WTC11 (cell line): ENCODE measurements around the gene TSHZ3. TPM values are rescaled to one million over a fixed set of nuclear protein-coding genes. Genes with fewer than 3 reads are reported as not detected.

Experiments
- ATAC-seq: fragments of 200-7000 bp; cut with Tn5 transposase; 2 replicates; pipeline ENCODE4 v1.10.0; 2021; ENCODE audit warnings: mild to moderate bottlenecking, moderate library complexity
- CTCF ChIA-PET: fragments of 300-600 bp; sonication (Branson Sonifier 250); formaldehyde crosslinking; loops from one replicate; lab custom pipeline; 2021; ENCODE audit warnings: antibody characterized with exemption; lab: Charles Lee
- POLR2A ChIA-PET: fragments of 350-600 bp; sonication (Branson Sonifier 250); formaldehyde crosslinking; loops from one replicate; lab custom pipeline; 2021; ENCODE audit warnings: antibody characterized with exemption; lab: Charles Lee
- DNase-seq: peaks from one replicate; pipeline ENCODE4 v3.0.0; 2021; ENCODE audit warnings: low spot score
- H3K27ac Mint-ChIP-seq: 2 replicates; pipeline ENCODE4 v1.8.0; 2021; ENCODE audit warnings: mixed read lengths
- H3K27me3 Mint-ChIP-seq: 2 replicates; pipeline ENCODE4 v1.8.0; 2021; ENCODE audit warnings: low read depth, mild to moderate bottlenecking, moderate library complexity, mixed read lengths
- H3K36me3 Mint-ChIP-seq: 2 replicates; pipeline ENCODE4 v1.8.0; 2021; ENCODE audit warnings: mixed read lengths
- H3K4me1 Mint-ChIP-seq: 2 replicates; pipeline ENCODE4 v1.8.0; 2022; ENCODE audit warnings: mixed read lengths
- H3K4me3 Mint-ChIP-seq: 2 replicates; pipeline ENCODE4 v1.8.0; 2021; ENCODE audit warnings: mild to moderate bottlenecking, moderate library complexity, mixed read lengths
- H3K9me3 Mint-ChIP-seq: 2 replicates; pipeline ENCODE4 v1.8.0; 2021; ENCODE audit warnings: mixed read lengths
- EMX1 ChIP-seq: fragments of 250-450 bp; sonication (Bioruptor Pico); IDR thresholded peaks from 2 replicates; pipeline ENCODE4 v1.8.0; 2021; ENCODE audit warnings: mild to moderate bottlenecking
- FOXJ3 ChIP-seq: sonication (generic); formaldehyde crosslinking; IDR thresholded peaks from 2 replicates; pipeline ENCODE4 v1.9.0; 2021; ENCODE audit warnings: missing genetic modification reagents, mild to moderate bottlenecking, borderline replicate concordance
- FOXK1 ChIP-seq: sonication (generic); formaldehyde crosslinking; IDR thresholded peaks from 2 replicates; pipeline ENCODE4 v1.8.0; 2022; ENCODE audit warnings: mild to moderate bottlenecking, moderate library complexity, missing genetic modification reagents
- FOXP1 ChIP-seq: sonication (generic); formaldehyde crosslinking; IDR thresholded peaks from 2 replicates; pipeline ENCODE4 v1.8.0; 2022; ENCODE audit warnings: missing genetic modification reagents, mild to moderate bottlenecking, moderate library complexity, borderline replicate concordance
- JAZF1 ChIP-seq: fragments of 250-450 bp; sonication (Bioruptor Pico); IDR thresholded peaks from 2 replicates; pipeline ENCODE4 v1.9.0; 2021; ENCODE audit warnings: moderate library complexity, mild to moderate bottlenecking, inconsistent platforms
- MYBL2 ChIP-seq: sonication (generic); formaldehyde crosslinking; IDR thresholded peaks from 2 replicates; pipeline ENCODE4 v1.8.1; 2023; ENCODE audit warnings: mild to moderate bottlenecking, moderate library complexity, missing genetic modification reagents
- NFATC4 ChIP-seq: fragments of 250-450 bp; sonication (Bioruptor Pico); IDR thresholded peaks from 2 replicates; pipeline ENCODE4 v1.9.0; 2021; ENCODE audit warnings: mild to moderate bottlenecking
- NR1H2 ChIP-seq: sonication (generic); formaldehyde crosslinking; IDR thresholded peaks from 2 replicates; pipeline ENCODE4 v1.9.0; 2021; ENCODE audit warnings: mild to moderate bottlenecking, moderate library complexity, missing genetic modification reagents
- RELA ChIP-seq: sonication (generic); formaldehyde crosslinking; IDR thresholded peaks from 2 replicates; pipeline ENCODE4 v1.8.1; 2022; ENCODE audit warnings: missing genetic modification reagents, mild to moderate bottlenecking, borderline replicate concordance
- RORB ChIP-seq: fragments of 250-450 bp; sonication (Bioruptor Pico); IDR thresholded peaks from 2 replicates; pipeline ENCODE4 v1.9.0; 2021; ENCODE audit warnings: mild to moderate bottlenecking
- TEAD1 ChIP-seq: sonication (generic); formaldehyde crosslinking; IDR thresholded peaks from 2 replicates; pipeline ENCODE4 v1.8.0; 2022; ENCODE audit warnings: mild to moderate bottlenecking, missing genetic modification reagents
- TEAD4 ChIP-seq: sonication (generic); formaldehyde crosslinking; IDR thresholded peaks from 2 replicates; pipeline ENCODE4 v1.8.0; 2022; ENCODE audit warnings: mild to moderate bottlenecking, missing genetic modification reagents
- ZNF138 ChIP-seq: sonication (generic); formaldehyde crosslinking; conservative IDR thresholded peaks from 2 replicates; pipeline ENCODE4 v1.8.1; 2022; ENCODE audit warnings: mild to moderate bottlenecking, moderate library complexity, missing genetic modification reagents
- ZNF232 ChIP-seq: sonication (generic); formaldehyde crosslinking; IDR thresholded peaks from 2 replicates; pipeline ENCODE4 v1.8.0; 2022; ENCODE audit warnings: mild to moderate bottlenecking, missing genetic modification reagents
- ZNF317 ChIP-seq: sonication (generic); formaldehyde crosslinking; IDR thresholded peaks from 2 replicates; pipeline ENCODE4 v1.8.1; 2023; ENCODE audit warnings: low read depth, mild to moderate bottlenecking, moderate library complexity, missing genetic modification reagents, borderline replicate concordance
- ZNF396 ChIP-seq: fragments of 250-450 bp; sonication (Bioruptor Pico); IDR thresholded peaks from 2 replicates; pipeline ENCODE4 v1.8.0; 2021; ENCODE audit warnings: mild to moderate bottlenecking, moderate library complexity, borderline replicate concordance
- ZNF416 ChIP-seq: fragments of 250-450 bp; sonication (Bioruptor Pico); IDR thresholded peaks from 2 replicates; pipeline ENCODE4 v1.9.0; 2021; ENCODE audit warnings: mild to moderate bottlenecking, inconsistent platforms
- total RNA-seq: library from RNA; stranded (reverse); gene quantifications from 3 replicates; pipeline ENCODE4 v1.2.3, GENCODE V29; 2021
- TF ChIP-seq, protein P1 (sequence below): sonication (generic); formaldehyde crosslinking; IDR thresholded peaks from 2 replicates; pipeline ENCODE4 v1.8.1; 2022; ENCODE audit warnings: missing genetic modification reagents, borderline replicate concordance
- TF ChIP-seq, protein P2 (sequence below): fragments of 250-450 bp; sonication (Bioruptor Pico); IDR thresholded peaks from 2 replicates; pipeline ENCODE4 v1.9.0; 2021; ENCODE audit warnings: mild to moderate bottlenecking
- TF ChIP-seq, protein P3 (sequence below): sonication (generic); formaldehyde crosslinking; IDR thresholded peaks from 2 replicates; pipeline ENCODE4 v1.8.0; 2022; ENCODE audit warnings: mild to moderate bottlenecking, missing genetic modification reagents
- TF ChIP-seq, protein P4 (sequence below): sonication (generic); formaldehyde crosslinking; IDR thresholded peaks from 2 replicates; pipeline ENCODE4 v1.8.1; 2022; ENCODE audit warnings: mild to moderate bottlenecking, moderate library complexity, missing genetic modification reagents
- TF ChIP-seq, protein P5 (sequence below): sonication (generic); formaldehyde crosslinking; IDR thresholded peaks from 2 replicates; pipeline ENCODE4 v1.8.0; 2022; ENCODE audit warnings: mild to moderate bottlenecking, missing genetic modification reagents
- TF ChIP-seq, protein P6 (sequence below): fragments of 250-450 bp; sonication (Bioruptor Pico); IDR thresholded peaks from 2 replicates; pipeline ENCODE4 v1.8.0; 2021; ENCODE audit warnings: mild to moderate bottlenecking

Gene TSHZ3
- total RNA-seq, 1 experiment from 2014 or later, result 21.4 TPM

DNA sequence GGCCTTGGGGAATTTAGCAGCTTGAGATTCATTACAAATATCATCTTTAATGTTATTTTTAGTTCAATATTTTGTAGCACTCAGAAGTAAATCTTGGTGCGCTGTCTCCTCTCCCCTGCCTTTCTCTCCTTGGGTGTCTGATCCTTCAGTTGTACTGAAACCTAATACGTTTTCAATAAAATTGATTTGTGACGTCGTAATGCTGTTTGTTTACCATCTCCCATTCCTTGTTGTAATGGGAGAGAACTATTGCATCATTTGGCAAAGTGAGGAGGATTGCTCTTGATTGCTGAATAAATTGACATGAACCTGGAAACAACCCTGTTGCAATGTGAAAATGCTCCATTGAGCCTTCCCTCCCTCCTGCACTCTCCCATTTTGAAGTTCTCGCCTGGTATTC, 43.2 kb upstream of the TSHZ3 start:
- H3K36me3 Mint-ChIP-seq, result no peaks in the 10 kb centered on the region
- TF ChIP-seq, protein P1, sequence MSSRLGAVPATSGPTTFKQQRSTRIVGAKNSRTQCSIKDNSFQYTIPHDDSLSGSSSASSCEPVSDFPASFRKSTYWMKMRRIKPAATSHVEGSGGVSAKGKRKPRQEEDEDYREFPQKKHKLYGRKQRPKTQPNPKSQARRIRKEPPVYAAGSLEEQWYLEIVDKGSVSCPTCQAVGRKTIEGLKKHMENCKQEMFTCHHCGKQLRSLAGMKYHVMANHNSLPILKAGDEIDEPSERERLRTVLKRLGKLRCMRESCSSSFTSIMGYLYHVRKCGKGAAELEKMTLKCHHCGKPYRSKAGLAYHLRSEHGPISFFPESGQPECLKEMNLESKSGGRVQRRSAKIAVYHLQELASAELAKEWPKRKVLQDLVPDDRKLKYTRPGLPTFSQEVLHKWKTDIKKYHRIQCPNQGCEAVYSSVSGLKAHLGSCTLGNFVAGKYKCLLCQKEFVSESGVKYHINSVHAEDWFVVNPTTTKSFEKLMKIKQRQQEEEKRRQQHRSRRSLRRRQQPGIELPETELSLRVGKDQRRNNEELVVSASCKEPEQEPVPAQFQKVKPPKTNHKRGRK, result no peak
- no peak for TF ChIP-seq JAZF1 (CRISPR knock-in tag)
- no peak for TF ChIP-seq RORB (CRISPR knock-in tag)
- TF ChIP-seq, protein P2, sequence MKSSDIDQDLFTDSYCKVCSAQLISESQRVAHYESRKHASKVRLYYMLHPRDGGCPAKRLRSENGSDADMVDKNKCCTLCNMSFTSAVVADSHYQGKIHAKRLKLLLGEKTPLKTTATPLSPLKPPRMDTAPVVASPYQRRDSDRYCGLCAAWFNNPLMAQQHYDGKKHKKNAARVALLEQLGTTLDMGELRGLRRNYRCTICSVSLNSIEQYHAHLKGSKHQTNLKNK (CRISPR knock-in tag), result no peak
- no peak for TF ChIP-seq ZNF317 (CRISPR knock-in tag)
- TF ChIP-seq, protein P3, sequence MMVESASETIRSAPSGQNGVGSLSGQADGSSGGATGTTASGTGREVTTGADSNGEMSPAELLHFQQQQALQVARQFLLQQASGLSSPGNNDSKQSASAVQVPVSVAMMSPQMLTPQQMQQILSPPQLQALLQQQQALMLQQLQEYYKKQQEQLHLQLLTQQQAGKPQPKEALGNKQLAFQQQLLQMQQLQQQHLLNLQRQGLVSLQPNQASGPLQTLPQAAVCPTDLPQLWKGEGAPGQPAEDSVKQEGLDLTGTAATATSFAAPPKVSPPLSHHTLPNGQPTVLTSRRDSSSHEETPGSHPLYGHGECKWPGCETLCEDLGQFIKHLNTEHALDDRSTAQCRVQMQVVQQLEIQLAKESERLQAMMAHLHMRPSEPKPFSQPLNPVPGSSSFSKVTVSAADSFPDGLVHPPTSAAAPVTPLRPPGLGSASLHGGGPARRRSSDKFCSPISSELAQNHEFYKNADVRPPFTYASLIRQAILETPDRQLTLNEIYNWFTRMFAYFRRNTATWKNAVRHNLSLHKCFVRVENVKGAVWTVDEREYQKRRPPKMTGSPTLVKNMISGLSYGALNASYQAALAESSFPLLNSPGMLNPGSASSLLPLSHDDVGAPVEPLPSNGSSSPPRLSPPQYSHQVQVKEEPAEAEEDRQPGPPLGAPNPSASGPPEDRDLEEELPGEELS (CRISPR knock-in tag), result no peak
- TF ChIP-seq TEAD1 (CRISPR knock-in tag), result no peak
- no peak for TF ChIP-seq ZNF396 (CRISPR knock-in tag)
- no peak for TF ChIP-seq NFATC4 (CRISPR knock-in tag)
- no peak for TF ChIP-seq EMX1 (CRISPR knock-in tag)
- no peak for TF ChIP-seq ZNF138 (CRISPR knock-in tag)
- TF ChIP-seq TEAD4 (CRISPR knock-in tag), result no peak
- TF ChIP-seq, protein P4, sequence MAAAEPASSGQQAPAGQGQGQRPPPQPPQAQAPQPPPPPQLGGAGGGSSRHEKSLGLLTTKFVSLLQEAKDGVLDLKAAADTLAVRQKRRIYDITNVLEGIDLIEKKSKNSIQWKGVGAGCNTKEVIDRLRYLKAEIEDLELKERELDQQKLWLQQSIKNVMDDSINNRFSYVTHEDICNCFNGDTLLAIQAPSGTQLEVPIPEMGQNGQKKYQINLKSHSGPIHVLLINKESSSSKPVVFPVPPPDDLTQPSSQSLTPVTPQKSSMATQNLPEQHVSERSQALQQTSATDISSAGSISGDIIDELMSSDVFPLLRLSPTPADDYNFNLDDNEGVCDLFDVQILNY (CRISPR knock-in tag), result no peak
- TF ChIP-seq, protein P5, sequence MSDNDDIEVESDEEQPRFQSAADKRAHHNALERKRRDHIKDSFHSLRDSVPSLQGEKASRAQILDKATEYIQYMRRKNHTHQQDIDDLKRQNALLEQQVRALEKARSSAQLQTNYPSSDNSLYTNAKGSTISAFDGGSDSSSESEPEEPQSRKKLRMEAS, result no peak
- no peak for TF ChIP-seq FOXJ3 (CRISPR knock-in tag)
- TF ChIP-seq FOXK1, result no peak
- TF ChIP-seq, all 79 proteins: peak for 0
- no peak for DNase-seq
- ChIA-PET CTCF (no interaction called here), POLR2A (interaction anchor here (1.1 kb wide), 1 partner anchor 38 kb away, joined by 3 read pairs; no protein-coding TSS in a partner anchor)
- Mint-ChIP-seq H3K4me3 (no peak overlapping the region), H3K27me3 (no peaks in the 10 kb centered on the region), H3K9me3 (no peaks in the 10 kb centered on the region), H3K4me1 (peaks cover 21% of the 10 kb centered on the region), H3K27ac (0 out of 2 replicates have a peak overlapping the region, but pooled peaks have one; percentile 32)
- ATAC-seq, result no peak

DNA sequence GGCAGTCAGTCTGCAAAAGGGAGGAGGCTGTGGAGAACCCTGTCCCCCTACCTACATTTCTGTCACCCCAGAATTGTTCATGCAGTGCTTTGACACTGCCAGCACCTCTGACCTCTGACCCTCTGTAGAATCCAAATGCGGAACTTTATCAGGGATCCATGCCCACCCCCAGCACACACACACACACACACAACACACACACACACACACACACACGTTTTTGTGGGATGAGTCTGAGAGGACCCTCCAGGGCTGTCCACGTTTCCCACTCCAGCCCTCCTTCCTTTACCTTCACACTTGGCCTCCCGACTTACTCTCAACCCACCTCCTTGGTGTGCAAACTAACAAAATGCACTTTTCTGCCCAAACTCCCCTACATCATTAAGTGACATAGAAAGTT, 42.3 kb upstream of the TSHZ3 start:
- TF ChIP-seq ZNF232 (CRISPR knock-in tag) (no peak), NR1H2 (CRISPR knock-in tag) (no peak), MYBL2 (CRISPR knock-in tag) (no peak)
- TF ChIP-seq, all 79 proteins: peak for 0
- no peaks in the 10 kb centered on the region for H3K9me3 Mint-ChIP-seq
- ChIA-PET POLR2A (no interaction called here), CTCF (no interaction called here)
- no peaks in the 10 kb centered on the region for H3K27me3 Mint-ChIP-seq
- H3K4me3 Mint-ChIP-seq, result no peak overlapping the region
- ATAC-seq (no peak), DNase-seq (no peak)
- peaks cover 26% of the 10 kb centered on the region for H3K4me1 Mint-ChIP-seq
- H3K36me3 Mint-ChIP-seq, result no peaks in the 10 kb centered on the region
- 0 out of 2 replicates have a peak overlapping the region, but pooled peaks have one; percentile 16 for H3K27ac Mint-ChIP-seq

DNA sequence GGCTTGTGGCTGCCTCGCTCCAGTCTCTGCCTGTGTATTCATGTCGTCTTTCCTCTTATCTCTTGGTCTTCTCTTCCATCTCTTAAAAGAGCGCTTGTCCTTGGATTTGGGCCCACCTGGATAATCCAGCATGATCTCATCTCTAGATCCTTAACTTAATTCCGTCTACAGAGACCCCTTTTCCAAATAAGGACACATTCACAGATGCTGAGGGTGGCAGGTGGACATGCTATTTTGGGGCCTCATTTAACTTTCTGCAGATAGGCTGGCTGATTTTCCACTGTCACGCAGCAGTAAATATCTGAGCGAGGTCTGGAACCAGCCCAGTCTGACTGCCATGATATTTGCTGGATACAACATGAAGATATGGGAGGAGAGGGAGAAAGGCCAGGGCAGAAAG, 41.5 kb upstream of the TSHZ3 start:
- POLR2A ChIA-PET, result no interaction called here
- Mint-ChIP-seq H3K27ac (no peak overlapping the region), H3K4me3 (no peak overlapping the region), H3K27me3 (no peaks in the 10 kb centered on the region), H3K4me1 (peaks cover 34% of the 10 kb centered on the region), H3K36me3 (no peaks in the 10 kb centered on the region), H3K9me3 (no peaks in the 10 kb centered on the region)
- no peak for DNase-seq
- CTCF ChIA-PET, result no interaction called here
- ATAC-seq, result no peak
- TF ChIP-seq, protein P5, result no peak
- TF ChIP-seq NR1H2 (CRISPR knock-in tag), result no peak
- no peak for TF ChIP-seq ZNF416 (CRISPR knock-in tag)
- no peak for TF ChIP-seq FOXP1 (CRISPR knock-in tag)
- no peak for TF ChIP-seq RELA (CRISPR knock-in tag)
- TF ChIP-seq, protein P6, sequence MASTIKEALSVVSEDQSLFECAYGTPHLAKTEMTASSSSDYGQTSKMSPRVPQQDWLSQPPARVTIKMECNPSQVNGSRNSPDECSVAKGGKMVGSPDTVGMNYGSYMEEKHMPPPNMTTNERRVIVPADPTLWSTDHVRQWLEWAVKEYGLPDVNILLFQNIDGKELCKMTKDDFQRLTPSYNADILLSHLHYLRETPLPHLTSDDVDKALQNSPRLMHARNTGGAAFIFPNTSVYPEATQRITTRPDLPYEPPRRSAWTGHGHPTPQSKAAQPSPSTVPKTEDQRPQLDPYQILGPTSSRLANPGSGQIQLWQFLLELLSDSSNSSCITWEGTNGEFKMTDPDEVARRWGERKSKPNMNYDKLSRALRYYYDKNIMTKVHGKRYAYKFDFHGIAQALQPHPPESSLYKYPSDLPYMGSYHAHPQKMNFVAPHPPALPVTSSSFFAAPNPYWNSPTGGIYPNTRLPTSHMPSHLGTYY (CRISPR knock-in tag), result no peak
- TF ChIP-seq, protein P3 (CRISPR knock-in tag), result no peak
- no peak for TF ChIP-seq ZNF396 (CRISPR knock-in tag)
